GM12878 (cell line): ENCODE data around the gene SPP2. TPM values are rescaled to one million over a fixed set of nuclear protein-coding genes. Genes with fewer than 3 reads are reported as not detected.

Experiments used
- ATF3 ChIP-seq: IDR thresholded peaks from 2 replicates; pipeline ENCODE4 v1.6.1; 2011; ENCODE audit warnings: low read depth, mild to moderate bottlenecking, low read length, moderate library complexity, borderline replicate concordance; ENCODE audit errors: extremely low read depth
- BCL3 ChIP-seq: IDR thresholded peaks from 2 replicates; pipeline ENCODE4 v1.6.1; 2011; ENCODE audit warnings: borderline replicate concordance, low read depth, mild to moderate bottlenecking, moderate library complexity, low read length; ENCODE audit not compliant: insufficient read depth, poor library complexity, severe bottlenecking
- EED ChIP-seq: sonication (generic); IDR thresholded peaks from 2 replicates; pipeline ENCODE4 v1.6.1; 2016; ENCODE audit warnings: antibody characterized with exemption, low read depth
- GATAD2B ChIP-seq: fragments of 450-650 bp; conservative IDR thresholded peaks from 2 replicates; pipeline ENCODE4 v1.6.1; 2017; ENCODE audit warnings: low read depth, mild to moderate bottlenecking, moderate library complexity
- JUNB ChIP-seq: IDR thresholded peaks from 2 replicates; pipeline ENCODE4 v1.6.1; 2016; ENCODE audit warnings: antibody characterized with exemption, mild to moderate bottlenecking
- KDM1A ChIP-seq: fragments of 200-600 bp; sonication (generic); IDR thresholded peaks from 2 replicates; pipeline ENCODE4 v1.6.1; 2016; ENCODE audit warnings: borderline replicate concordance
- MTA3 ChIP-seq: IDR thresholded peaks from 2 replicates; pipeline ENCODE4 v1.6.1; 2012; ENCODE audit warnings: low read length, inconsistent platforms, borderline replicate concordance
- SUZ12 ChIP-seq: fragments of 200-600 bp; sonication (generic); IDR thresholded peaks from one replicate; pipeline ENCODE4 v1.6.1; 2018; ENCODE audit warnings: antibody characterized with exemption, mild to moderate bottlenecking; ENCODE audit not compliant: unreplicated experiment
- USF2 ChIP-seq: IDR thresholded peaks from 2 replicates; pipeline ENCODE4 v1.6.1; 2011; ENCODE audit warnings: low read depth, low read length, improper control_type of control experiment, borderline replicate concordance
- ZNF24 ChIP-seq: fragments of 450-650 bp; IDR thresholded peaks from 2 replicates; pipeline ENCODE4 v1.6.1; 2017; ENCODE audit warnings: antibody characterized with exemption, mild to moderate bottlenecking
- polyA plus RNA-seq, 11 experiments: library from polyadenylated mRNA; depleted of rRNA in 4 of 11; unstranded in 6 of 11; stranded (reverse) in 5 of 11; fragments of >200 nt; fragmentation: Nextera tagmentation in 4 of 11; fragmentation: Illumina TruSeq in 1 of 11; extraction: Ambion mirVana in 4 of 11; extraction: Trizol in 1 of 11; gene quantifications; 1 replicate in 1 of 11; 2 replicates in 10 of 11; pipeline versions ENCODE4 v1.2.1 to v1.2.3, GENCODE V29; 2011 to 2016; ENCODE audit warnings: inconsistent platforms in 2 of 11, missing spikeins in 2 of 11, low read depth in 1 of 11
- total RNA-seq, 4 experiments: library from RNA; depleted of rRNA in 3 of 4; stranded (reverse); fragments of >200 nt in 3 of 4; fragmentation: Illumina TruSeq in 1 of 4; extraction: Trizol in 1 of 4; gene quantifications; 2 replicates each; pipeline versions ENCODE4 v1.2.1 to v1.2.3, GENCODE V29; 2013 to 2021

Gene SPP2
- total and polyA plus RNA-seq, 10 of the 15 experiments (the other 5 are each of a cell fraction or from before 2014, with no cell fraction given), result not detected

GRCh38 chr2:234083572-234084348 is 33.3 kb downstream of the SPP2 start (continued):
- no peak for TF ChIP-seq ATF3
- TF ChIP-seq MTA3, result no peak
- TF ChIP-seq KDM1A, result no peak
- TF ChIP-seq USF2, result no peak
- no peak for TF ChIP-seq EED
- no peak for TF ChIP-seq SUZ12
- TF ChIP-seq ZNF24, result no peak
- TF ChIP-seq GATAD2B, result no peak
- no peak for TF ChIP-seq BCL3
- no peak for TF ChIP-seq JUNB
